Parathyroid adenoma (tissue), 2 donors: ENCODE measurements around the gene FOXO1.

Source experiments
- H2AFZ ChIP-seq: fragments of 300-600 bp; sonication (generic); one replicate; pipeline ENCODE4 v1.7.0; 2017; ENCODE audit warnings: antibody characterized with exemption, mild to moderate bottlenecking
- H3K27ac ChIP-seq: fragments of 300-600 bp; sonication (generic); one replicate; pipeline ENCODE4 v1.7.0; 2017
- H3K27me3 ChIP-seq: fragments of 300-600 bp; sonication (generic); one replicate; pipeline ENCODE4 v1.7.0; 2017; ENCODE audit warnings: low read length; ENCODE audit not compliant: control insufficient read depth, insufficient read depth
- H3K36me3 ChIP-seq: fragments of 300-600 bp; sonication (generic); one replicate; pipeline ENCODE4 v1.7.0; 2017; ENCODE audit warnings: low read length; ENCODE audit not compliant: control insufficient read depth, insufficient read depth
- H3K4me1 ChIP-seq: fragments of 300-600 bp; sonication (generic); one replicate; pipeline ENCODE4 v1.7.0; 2017; ENCODE audit warnings: control low read depth
- H3K4me2 ChIP-seq: fragments of 300-600 bp; sonication (generic); one replicate; pipeline ENCODE4 v1.7.0; 2017; ENCODE audit warnings: low read length
- H3K4me3 ChIP-seq: fragments of 300-600 bp; sonication (generic); one replicate; pipeline ENCODE4 v1.7.0; 2017; ENCODE audit warnings: low read depth, low read length
- H3K79me2 ChIP-seq: fragments of 300-600 bp; sonication (generic); one replicate; pipeline ENCODE4 v1.7.0; 2017; ENCODE audit warnings: control low read depth
- H3K9ac ChIP-seq: fragments of 300-600 bp; sonication (generic); one replicate; pipeline ENCODE4 v1.7.0; 2017; ENCODE audit warnings: mild to moderate bottlenecking
- H3K9me3 ChIP-seq: fragments of 300-600 bp; sonication (generic); one replicate; pipeline ENCODE4 v1.7.0; 2017; ENCODE audit warnings: low read length; ENCODE audit not compliant: control insufficient read depth
- TF ChIP-seq, protein P1 (sequence below): fragments of 300-600 bp; sonication (generic); IDR thresholded peaks from one replicate; pipeline ENCODE4 v1.7.0; 2017; ENCODE audit warnings: antibody characterized with exemption, mild to moderate bottlenecking
- donor health status: primary hyperparathyroidism.

Gene FOXO1

GRCh38 chr13:40626977-40627376 lies 39.5 kb downstream of the FOXO1 start:
- Histone ChIP-seq H3K27me3 (no peaks in the 10 kb centered on the region), H3K27ac (no peak overlapping the region), H3K36me3 (no peaks in the 10 kb centered on the region), H2AFZ (no peak overlapping the region), H3K9ac (no peak overlapping the region), H3K79me2 (peaks cover 5% of the 10 kb centered on the region), H3K4me3 (no peak overlapping the region), H3K4me2 (no peak overlapping the region), H3K4me1 (no peaks in the 10 kb centered on the region), H3K9me3 (no peaks in the 10 kb centered on the region)
- TF ChIP-seq, protein P1, sequence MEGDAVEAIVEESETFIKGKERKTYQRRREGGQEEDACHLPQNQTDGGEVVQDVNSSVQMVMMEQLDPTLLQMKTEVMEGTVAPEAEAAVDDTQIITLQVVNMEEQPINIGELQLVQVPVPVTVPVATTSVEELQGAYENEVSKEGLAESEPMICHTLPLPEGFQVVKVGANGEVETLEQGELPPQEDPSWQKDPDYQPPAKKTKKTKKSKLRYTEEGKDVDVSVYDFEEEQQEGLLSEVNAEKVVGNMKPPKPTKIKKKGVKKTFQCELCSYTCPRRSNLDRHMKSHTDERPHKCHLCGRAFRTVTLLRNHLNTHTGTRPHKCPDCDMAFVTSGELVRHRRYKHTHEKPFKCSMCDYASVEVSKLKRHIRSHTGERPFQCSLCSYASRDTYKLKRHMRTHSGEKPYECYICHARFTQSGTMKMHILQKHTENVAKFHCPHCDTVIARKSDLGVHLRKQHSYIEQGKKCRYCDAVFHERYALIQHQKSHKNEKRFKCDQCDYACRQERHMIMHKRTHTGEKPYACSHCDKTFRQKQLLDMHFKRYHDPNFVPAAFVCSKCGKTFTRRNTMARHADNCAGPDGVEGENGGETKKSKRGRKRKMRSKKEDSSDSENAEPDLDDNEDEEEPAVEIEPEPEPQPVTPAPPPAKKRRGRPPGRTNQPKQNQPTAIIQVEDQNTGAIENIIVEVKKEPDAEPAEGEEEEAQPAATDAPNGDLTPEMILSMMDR = no peak

GRCh38 chr13:40626561-40626960 lies 39.9 kb downstream of the FOXO1 start:
- H3K4me3 ChIP-seq = no peak overlapping the region
- H3K9ac ChIP-seq = no peak overlapping the region
- no peaks in the 10 kb centered on the region for H3K36me3 ChIP-seq
- peaks cover 5% of the 10 kb centered on the region for H3K79me2 ChIP-seq
- H3K27me3 ChIP-seq = no peaks in the 10 kb centered on the region
- H3K27ac ChIP-seq = no peak overlapping the region
- no peaks in the 10 kb centered on the region for H3K4me1 ChIP-seq
- H3K9me3 ChIP-seq = no peaks in the 10 kb centered on the region
- no peak overlapping the region for H2AFZ ChIP-seq
- TF ChIP-seq, protein P1 = no peak
- H3K4me2 ChIP-seq = no peak overlapping the region

DNA sequence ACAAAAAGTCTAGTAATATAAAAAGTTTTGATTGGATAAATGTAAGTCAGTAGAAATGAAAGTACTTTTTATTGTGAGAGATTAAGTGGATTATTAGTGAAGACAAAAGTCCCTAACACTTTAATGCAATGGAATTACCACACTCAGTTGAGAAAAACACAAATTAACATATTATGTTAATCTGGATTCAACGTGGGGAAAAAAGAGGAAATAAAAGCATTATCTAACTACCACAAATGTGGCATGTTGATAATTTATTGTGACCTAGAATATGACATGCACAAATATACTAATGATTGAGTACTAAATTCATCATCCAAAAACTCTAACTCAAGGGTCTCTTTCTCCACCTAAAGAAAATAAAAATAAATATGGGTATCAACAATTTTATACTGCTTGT lies 41.5 kb downstream of the FOXO1 start:
- Histone ChIP-seq H3K4me2 (no peak overlapping the region), H3K4me1 (no peaks in the 10 kb centered on the region), H3K79me2 (peaks cover 5% of the 10 kb centered on the region), H2AFZ (no peak overlapping the region), H3K9ac (no peak overlapping the region), H3K9me3 (no peaks in the 10 kb centered on the region), H3K4me3 (no peak overlapping the region), H3K27me3 (no peaks in the 10 kb centered on the region), H3K27ac (no peak overlapping the region), H3K36me3 (no peaks in the 10 kb centered on the region)
- TF ChIP-seq, protein P1 = no peak

DNA sequence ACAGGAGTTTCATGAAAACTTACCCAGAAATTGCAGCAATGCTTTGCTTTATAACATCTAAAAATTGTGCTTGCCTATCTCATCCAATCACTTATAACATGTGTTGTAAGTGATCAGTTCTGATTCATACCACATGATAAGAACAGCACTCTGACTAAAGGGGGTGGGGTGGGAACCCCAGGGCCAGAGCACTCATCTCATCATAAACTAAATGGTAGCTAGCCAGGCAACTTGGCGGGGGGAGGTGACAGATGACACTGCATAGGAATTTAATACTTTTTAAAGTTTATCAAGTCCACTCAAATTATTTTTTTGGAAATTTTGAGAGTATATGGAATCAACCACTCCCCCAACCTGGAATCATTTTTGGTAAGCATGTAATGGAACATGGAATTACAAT lies 42.1 kb downstream of the FOXO1 start:
- Histone ChIP-seq H2AFZ (no peak overlapping the region), H3K9ac (no peak overlapping the region), H3K36me3 (no peaks in the 10 kb centered on the region), H3K79me2 (peaks cover 5% of the 10 kb centered on the region), H3K27ac (no peak overlapping the region), H3K27me3 (no peaks in the 10 kb centered on the region), H3K4me2 (no peak overlapping the region), H3K4me1 (no peaks in the 10 kb centered on the region), H3K4me3 (no peak overlapping the region), H3K9me3 (no peaks in the 10 kb centered on the region)
- TF ChIP-seq, protein P1 = no peak

DNA sequence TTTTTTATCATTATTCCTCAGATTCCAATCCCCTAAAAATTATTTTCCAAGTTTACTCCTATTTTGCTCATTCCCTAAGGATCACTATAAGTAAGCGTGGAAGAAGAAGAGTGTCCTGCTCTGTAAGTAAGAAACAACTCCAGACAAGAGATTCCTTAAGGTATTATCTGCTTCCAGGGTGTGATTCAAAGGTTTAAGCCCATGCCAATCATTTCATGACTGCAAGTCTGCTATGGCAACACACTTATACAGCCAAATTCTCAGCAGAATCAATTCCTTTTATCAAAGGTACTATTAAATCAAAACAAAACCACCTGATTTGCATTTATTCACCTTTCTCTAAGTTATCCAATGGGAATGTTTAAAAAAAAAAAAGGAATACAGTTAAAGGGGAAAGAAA lies 43.7 kb downstream of the FOXO1 start:
- no peak overlapping the region for H3K4me3 ChIP-seq
- H3K27me3 ChIP-seq = no peaks in the 10 kb centered on the region
- H3K4me2 ChIP-seq = no peak overlapping the region
- no peaks in the 10 kb centered on the region for H3K4me1 ChIP-seq
- H3K9me3 ChIP-seq = no peaks in the 10 kb centered on the region
- no peak overlapping the region for H3K27ac ChIP-seq
- no peak overlapping the region for H3K9ac ChIP-seq
- TF ChIP-seq, protein P1 = no peak
- H3K36me3 ChIP-seq = no peaks in the 10 kb centered on the region
- no peak overlapping the region for H2AFZ ChIP-seq
- H3K79me2 ChIP-seq = no peaks in the 10 kb centered on the region
